Activated CD8-positive, alpha-beta memory T cell treated with anti-CD3 and anti-CD28 coated beads, Interleukin-2, amount 50 U/mL, for 4 hours (primary cell): Measurements from ENCODE around the gene BLACAT1.
"Not testable (repeated sequence)": the region's sequence is repeated elsewhere in the genome, so short reads cannot be mapped to it uniquely, and the experiment has no call there.

Source experiments
- DNase-seq: peaks from one replicate; pipeline ENCODE4 v3.0.0-alpha.2; 2020

Gene BLACAT1

GRCh38 chr1:205438213-205439158 lies 17.4 kb downstream of the BLACAT1 start:
- no peak for DNase-seq

- no peak for DNase-seq
Observed at GRCh38 chr1:205437570-205437969, 18.3 kb downstream of the BLACAT1 start.

GRCh38 chr1:205436776-205437410 lies 19.0 kb downstream of the BLACAT1 start:
- DNase-seq = no peak

- no peak for DNase-seq
Observed at GRCh38 chr1:205435578-205436573, 20.0 kb downstream of the BLACAT1 start.

- DNase-seq = no peak
Observed at GRCh38 chr1:205434738-205435137, 21.1 kb downstream of the BLACAT1 start.

- not testable (repeated sequence) for DNase-seq
Observed at GRCh38 chr1:205432692-205433091, 23.2 kb downstream of the BLACAT1 start.

- DNase-seq = no peak
Observed at GRCh38 chr1:205432116-205432515, 23.7 kb downstream of the BLACAT1 start.

- DNase-seq = peak; percentile 66
Observed at GRCh38 chr1:205430696-205431305, 25.0 kb downstream of the BLACAT1 start.

GRCh38 chr1:205429762-205430695 lies 25.8 kb downstream of the BLACAT1 start:
- DNase-seq = no peak

GRCh38 chr1:205424901-205425600 lies 30.8 kb downstream of the BLACAT1 start:
- no peak for DNase-seq

- DNase-seq = no peak
Observed at GRCh38 chr1:205423814-205424399, 31.9 kb downstream of the BLACAT1 start.

- no peak for DNase-seq
Observed at GRCh38 chr1:205422993-205423642, 32.7 kb downstream of the BLACAT1 start.

GRCh38 chr1:205421798-205422197 lies 34.0 kb downstream of the BLACAT1 start, which contains the start of gene LEMD1:
TSS of gene LEMD1 (minus strand) at chr1:205422056. CDS start at chr1:205420536, 1,520 bp downstream.
- DNase-seq = no peak

- DNase-seq = no peak
Observed at GRCh38 chr1:205420938-205421337, 34.9 kb downstream of the BLACAT1 start.

- no peak for DNase-seq
Observed at GRCh38 chr1:205417870-205418635, 37.8 kb downstream of the BLACAT1 start.

- DNase-seq = no peak
Observed at GRCh38 chr1:205416322-205416721, 39.5 kb downstream of the BLACAT1 start.

- no peak for DNase-seq
Observed at GRCh38 chr1:205410581-205411298, 45.1 kb downstream of the BLACAT1 start.

- DNase-seq = no peak
Observed at GRCh38 chr1:205407970-205408369, 47.9 kb downstream of the BLACAT1 start.
